ENCODE data around the gene EPB41L4B.
"Not testable (repeated sequence)": the region's sequence is repeated elsewhere in the genome, so short reads cannot be mapped to it uniquely, and the experiment has no call there.

Gene EPB41L4B

GRCh38 chr9:109320742-109321448 lies at the start of gene EPB41L4B:
Gene EPB41L4B (minus strand): TSS chr9:109321059. CDS start chr9:109320446, 613 bp downstream.
- peak; percentile 60 for DNase-seq

- DNase-seq, result no peak
Observed at GRCh38 chr9:109369285-109369684, 48.4 kb upstream of the EPB41L4B start.

- DNase-seq, result no peak
Observed at GRCh38 chr9:109360771-109361170, 39.9 kb upstream of the EPB41L4B start.

- not testable (repeated sequence) for DNase-seq
Observed at GRCh38 chr9:109358968-109359603, 38.2 kb upstream of the EPB41L4B start.

- DNase-seq, result no peak
Observed at GRCh38 chr9:109355564-109356297, 34.9 kb upstream of the EPB41L4B start.

- no peak for DNase-seq
Observed at GRCh38 chr9:109354190-109354589, 33.3 kb upstream of the EPB41L4B start.

GRCh38 chr9:109351032-109351431 lies 30.2 kb upstream of the EPB41L4B start:
- DNase-seq, result no peak

- DNase-seq, result no peak
Observed at GRCh38 chr9:109349421-109349846, 28.6 kb upstream of the EPB41L4B start.

GRCh38 chr9:109346904-109347303 lies 26.0 kb upstream of the EPB41L4B start:
- DNase-seq, result no peak

- DNase-seq, result no peak
Observed at GRCh38 chr9:109344866-109345265, 24.0 kb upstream of the EPB41L4B start.

GRCh38 chr9:109342878-109343277 lies 22.0 kb upstream of the EPB41L4B start:
- no peak for DNase-seq

GRCh38 chr9:109341561-109341960 lies 20.7 kb upstream of the EPB41L4B start:
- no peak for DNase-seq

GRCh38 chr9:109340979-109341378 lies 20.1 kb upstream of the EPB41L4B start:
- DNase-seq, result not testable (repeated sequence)

- DNase-seq, result no peak
Observed at GRCh38 chr9:109336409-109336808, 15.6 kb upstream of the EPB41L4B start.

- DNase-seq, result no peak
Observed at GRCh38 chr9:109335929-109336328, 15.1 kb upstream of the EPB41L4B start.

- no peak for DNase-seq
Observed at GRCh38 chr9:109335121-109335520, 14.3 kb upstream of the EPB41L4B start.

GRCh38 chr9:109331353-109331752 lies 10.5 kb upstream of the EPB41L4B start:
- DNase-seq, result no peak

- no peak for DNase-seq
Observed at GRCh38 chr9:109329638-109330258, 8.9 kb upstream of the EPB41L4B start.

GRCh38 chr9:109328978-109329637 lies 8.2 kb upstream of the EPB41L4B start:
- DNase-seq, result no peak

- no peak for DNase-seq
Observed at GRCh38 chr9:109325089-109325488, 4.2 kb upstream of the EPB41L4B start.

GRCh38 chr9:109323771-109324170 lies 2.9 kb upstream of the EPB41L4B start:
- no peak for DNase-seq

GRCh38 chr9:109321727-109322126 lies 868 bp upstream of the EPB41L4B start:
- no peak for DNase-seq

- no peak for DNase-seq
Observed at GRCh38 chr9:109320331-109320741, 523 bp downstream of the EPB41L4B start.

Measured in NCI-H1694 (cell line).